ENCODE results near the gene PTPRD. TPM values are rescaled to one million over a fixed set of nuclear protein-coding genes. Genes with fewer than 3 reads are reported as not detected.

PTPRD gene
- total and polyA plus RNA-seq, 2 experiments from 2014 or later: 11.5 to 58.0 TPM

- no peak for TF ChIP-seq REST (IDR thresholded peaks at IDR 0.05; ENCODE audit: unreplicated experiment)
- no peak for TF ChIP-seq ZNF331 (CRISPR knock-in tag; IDR thresholded peaks at IDR 0.05; ENCODE audit: low read depth)
Observed at GRCh38 chr9:9186086-9186485, 1426.7 kb downstream of the PTPRD start (continued).

GRCh38 chr9:9182431-9182830, 1430.4 kb downstream of the PTPRD start:
- Mint-ChIP-seq H3K27me3 (ENCODE audit: insufficient read depth, low read depth, poor library complexity) (no peaks in the 10 kb centered on the region), H3K27ac (no peak overlapping the region), H3K36me3 (ENCODE audit: low read depth) (no peaks in the 10 kb centered on the region), H3K4me3 (no peak overlapping the region), H3K4me1 (no peaks in the 10 kb centered on the region), H3K9me3 (no peaks in the 10 kb centered on the region)
- no peak for DNase-seq (ENCODE audit: low spot score)
- ATAC-seq: no peak
- H3K4me3 ChIP-seq: no peak overlapping the region
- H3K36me3 ChIP-seq (ENCODE audit: insufficient read depth): no peaks in the 10 kb centered on the region
- H3K27me3 ChIP-seq (ENCODE audit: insufficient read depth): no peaks in the 10 kb centered on the region
- peaks cover 2% of the 10 kb centered on the region; the same call in 1 of the 2 replicates for H3K9me2 ChIP-seq (ENCODE audit: insufficient read depth)
- H2AFZ ChIP-seq: no peak overlapping the region
- no peaks in the 10 kb centered on the region for H3F3A ChIP-seq (replicated peaks; ENCODE audit: low read depth)
- no peak overlapping the region for H3K27ac ChIP-seq (ENCODE audit: low read depth)
- no peak overlapping the region for H3K4me2 ChIP-seq
- H3K79me2 ChIP-seq (replicated peaks; ENCODE audit: insufficient read depth): no peaks in the 10 kb centered on the region
- no peaks in the 10 kb centered on the region for H4K20me1 ChIP-seq (replicated peaks; ENCODE audit: insufficient read depth)
- H3K4me1 ChIP-seq (ENCODE audit: insufficient read depth): no peaks in the 10 kb centered on the region
- TF ChIP-seq EZH2 (IDR thresholded peaks at IDR 0.05; ENCODE audit: low read depth, unreplicated experiment) (no peak), ZNF331 (CRISPR knock-in tag; IDR thresholded peaks at IDR 0.05; ENCODE audit: low read depth) (no peak), POLR2AphosphoS5 (IDR thresholded peaks at IDR 0.05; ENCODE audit: low read depth) (no peak), NANOG (IDR thresholded peaks at IDR 0.05; ENCODE audit: borderline replicate concordance) (no peak), STAT1 (IDR thresholded peaks at IDR 0.05; ENCODE audit: unreplicated experiment) (no peak), JUNB (IDR thresholded peaks at IDR 0.05; ENCODE audit: unreplicated experiment) (no peak), ETS1 (IDR thresholded peaks at IDR 0.05) (no peak), EZH2phosphoT487 (IDR thresholded peaks at IDR 0.05; ENCODE audit: unreplicated experiment) (no peak), CREB1 (CRISPR knock-in tag; IDR thresholded peaks at IDR 0.05; ENCODE audit: low read depth) (no peak), ZNF462 (CRISPR knock-in tag; IDR thresholded peaks at IDR 0.05) (no peak), ZNF114 (CRISPR knock-in tag; IDR thresholded peaks at IDR 0.05) (no peak), CTCF (conservative IDR thresholded peaks at IDR 0.05; ENCODE audit: low read depth in 2 of 2) (no peak)
